GM19328 (cell line): ENCODE results near the gene IL10.
"Not testable (repeated sequence)": the region's sequence is repeated elsewhere in the genome, so short reads cannot be mapped to it uniquely, and the experiment has no call there.

ENCODE experiments used
- ATAC-seq: cut with Tn5 transposase; IDR thresholded peaks from one replicate; pipeline ENCODE4 v1.9.1; 2021; ENCODE audit warnings: mild to moderate bottlenecking, moderate library complexity; ENCODE audit not compliant: unreplicated experiment

The IL10 gene

DNA sequence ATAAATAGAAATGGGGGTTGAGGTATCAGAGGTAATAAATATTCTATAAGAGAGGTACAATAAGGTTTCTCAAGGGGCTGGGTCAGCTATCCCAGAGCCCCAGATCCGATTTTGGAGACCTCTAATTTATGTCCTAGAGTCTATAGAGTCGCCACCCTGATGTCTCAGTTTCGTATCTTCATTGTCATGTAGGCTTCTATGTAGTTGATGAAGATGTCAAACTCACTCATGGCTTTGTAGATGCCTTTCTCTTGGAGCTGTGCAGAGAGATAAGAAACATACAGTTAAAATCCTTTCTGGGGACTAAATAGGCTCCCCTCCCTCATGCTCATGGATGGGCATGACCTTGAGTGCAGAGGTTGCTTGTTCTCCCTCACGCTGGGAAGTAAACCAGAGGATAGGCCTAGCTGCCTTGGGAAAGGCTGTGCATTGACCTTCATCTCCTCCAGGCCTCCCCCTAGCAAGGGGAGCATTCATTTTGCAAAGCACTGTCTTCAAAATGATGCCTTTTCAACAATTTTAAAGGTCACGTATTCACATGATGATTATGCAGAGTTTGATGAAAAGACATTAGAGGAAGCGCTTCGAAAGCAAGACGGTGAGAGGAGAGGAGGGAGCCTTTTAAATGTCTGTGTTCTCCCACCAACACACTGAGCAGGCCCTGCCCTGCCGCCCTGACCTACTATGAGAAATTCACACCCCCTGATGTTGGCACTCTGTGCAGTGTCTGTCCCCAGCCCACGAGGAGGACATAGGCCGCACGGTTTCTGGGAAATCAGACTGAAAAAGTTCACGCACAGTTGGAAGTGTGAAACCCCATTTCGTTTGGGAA, 3.6 kb downstream of the IL10 start:
- no peak for ATAC-seq

DNA sequence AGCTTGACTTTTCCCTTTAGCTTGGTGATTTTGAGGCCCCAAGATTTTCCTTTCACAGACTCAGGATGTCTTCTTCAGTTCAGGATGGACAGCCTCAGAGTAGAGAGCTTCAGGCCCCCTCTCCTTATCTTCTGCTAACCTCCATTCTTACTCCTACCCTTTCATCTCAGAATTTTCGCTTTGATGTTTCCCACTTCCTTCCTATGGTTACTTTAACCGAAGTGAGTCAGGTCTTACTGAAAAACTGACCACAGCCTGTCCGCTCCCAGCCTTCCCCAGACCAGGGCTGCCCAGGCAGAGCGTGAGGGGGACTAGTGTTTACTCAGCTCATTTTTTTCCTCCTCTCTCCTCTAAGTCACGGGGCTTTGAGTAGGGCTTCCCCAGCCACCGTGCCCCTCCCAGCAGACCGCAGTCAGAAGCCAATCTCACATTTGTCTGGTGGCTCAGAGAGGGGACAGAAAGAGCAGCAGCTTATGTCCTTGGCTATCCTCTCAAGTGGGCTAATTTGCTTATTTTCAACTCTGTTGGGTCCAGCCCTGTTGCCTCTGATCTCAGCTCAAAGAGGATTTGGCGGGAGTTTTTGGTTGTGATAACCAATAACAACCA, 5.9 kb downstream of the IL10 start:
- ATAC-seq: peak; percentile 39

DNA sequence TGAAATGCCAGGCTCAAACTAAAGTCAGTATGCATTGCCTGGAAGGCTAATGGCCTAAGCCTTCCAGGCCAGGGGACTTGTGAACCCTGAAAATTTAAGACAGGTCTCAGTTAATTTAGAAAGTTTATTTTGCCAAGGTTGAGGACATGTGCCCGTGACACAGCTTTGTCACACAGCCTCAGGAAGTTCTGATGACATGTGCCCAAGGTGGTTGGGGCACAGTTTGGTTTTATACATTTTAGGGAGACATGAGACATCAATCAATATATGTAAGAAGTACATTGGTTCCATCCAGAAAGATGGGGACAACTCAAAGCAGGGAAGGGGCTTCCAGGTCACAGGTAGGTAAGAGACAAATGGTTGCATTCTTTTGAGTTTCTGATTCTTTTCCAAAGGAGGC, 6.5 kb downstream of the IL10 start:
- not testable (repeated sequence) for ATAC-seq

DNA sequence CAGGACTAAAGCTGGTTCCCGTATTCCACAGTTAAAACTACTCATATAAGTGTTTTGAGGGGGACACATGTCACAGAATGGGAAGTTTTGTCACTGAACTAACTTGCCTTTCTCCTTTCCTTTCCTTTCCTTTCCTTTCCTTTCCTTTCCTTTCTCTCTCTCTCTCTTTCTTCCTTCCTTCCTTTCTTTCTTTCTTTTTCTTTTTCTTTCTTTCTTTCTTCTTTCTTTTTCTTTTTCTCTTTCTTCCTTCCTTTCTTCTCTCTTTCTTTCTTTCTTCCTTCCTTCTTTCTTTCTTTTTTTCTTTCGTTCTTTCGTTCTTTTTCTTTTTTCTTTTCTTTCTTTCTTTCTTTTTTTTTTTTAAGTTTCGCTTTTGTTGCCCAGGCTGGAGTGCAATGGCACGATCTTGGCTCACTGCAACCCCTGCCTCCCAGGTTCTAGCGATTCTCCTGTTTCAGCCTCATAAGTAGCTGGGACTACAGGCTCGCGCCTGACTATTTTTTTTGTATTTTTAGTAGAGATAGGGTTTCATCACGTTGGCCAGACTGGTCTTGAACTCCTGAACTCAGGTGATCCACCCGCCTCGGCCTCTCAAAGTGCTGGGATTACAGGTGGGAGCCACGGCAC, 9.4 kb downstream of the IL10 start:
- not testable (repeated sequence) for ATAC-seq

DNA sequence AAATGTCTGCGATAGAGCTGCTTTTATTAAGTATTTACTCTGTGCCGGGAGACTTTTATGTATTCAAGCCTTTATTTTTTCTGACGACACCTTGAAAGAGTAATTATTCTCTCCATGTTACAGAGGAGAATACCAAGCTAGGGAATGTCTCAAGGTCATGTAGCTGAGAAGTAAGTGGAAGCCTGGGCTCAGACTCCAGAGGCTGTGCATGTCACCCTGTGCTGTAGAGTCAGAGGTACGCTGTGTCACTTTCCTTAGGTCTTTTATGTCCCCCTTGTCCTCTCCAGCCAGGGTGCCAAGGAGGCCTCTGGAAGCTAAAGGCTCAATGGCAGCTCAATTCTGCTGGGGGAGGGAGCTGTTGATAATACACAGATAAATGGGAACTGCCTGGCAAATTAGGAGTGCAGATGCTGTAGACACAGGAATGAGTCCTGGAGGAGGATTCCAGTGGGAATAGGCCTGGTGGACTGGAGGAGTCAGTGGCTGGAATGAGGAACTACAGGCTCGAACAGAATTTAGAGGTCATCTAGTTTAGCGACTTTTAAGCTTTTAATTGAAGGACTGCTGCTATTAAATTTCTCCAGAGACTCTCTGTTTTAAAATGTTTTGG, 11.0 kb downstream of the IL10 start:
- ATAC-seq: no peak

DNA sequence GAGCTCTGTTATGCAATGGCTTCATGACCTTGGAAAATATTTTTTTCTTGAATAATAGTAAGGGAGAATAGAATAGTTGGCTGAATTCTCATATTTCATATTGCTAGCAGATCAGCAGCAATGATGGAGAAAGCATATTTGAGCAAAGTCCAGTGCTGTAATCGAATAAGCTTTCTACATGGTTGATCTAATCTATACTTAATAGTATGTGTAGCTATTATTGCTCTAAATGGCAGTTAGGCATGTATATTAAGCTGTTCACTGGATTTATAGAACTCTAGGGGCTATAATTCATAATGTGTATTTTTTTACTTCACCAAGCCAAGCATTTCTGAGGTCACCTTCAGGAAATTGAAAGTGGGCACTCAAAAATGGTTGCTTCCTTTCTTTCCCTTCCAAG, 11.7 kb downstream of the IL10 start:
- no peak for ATAC-seq

DNA sequence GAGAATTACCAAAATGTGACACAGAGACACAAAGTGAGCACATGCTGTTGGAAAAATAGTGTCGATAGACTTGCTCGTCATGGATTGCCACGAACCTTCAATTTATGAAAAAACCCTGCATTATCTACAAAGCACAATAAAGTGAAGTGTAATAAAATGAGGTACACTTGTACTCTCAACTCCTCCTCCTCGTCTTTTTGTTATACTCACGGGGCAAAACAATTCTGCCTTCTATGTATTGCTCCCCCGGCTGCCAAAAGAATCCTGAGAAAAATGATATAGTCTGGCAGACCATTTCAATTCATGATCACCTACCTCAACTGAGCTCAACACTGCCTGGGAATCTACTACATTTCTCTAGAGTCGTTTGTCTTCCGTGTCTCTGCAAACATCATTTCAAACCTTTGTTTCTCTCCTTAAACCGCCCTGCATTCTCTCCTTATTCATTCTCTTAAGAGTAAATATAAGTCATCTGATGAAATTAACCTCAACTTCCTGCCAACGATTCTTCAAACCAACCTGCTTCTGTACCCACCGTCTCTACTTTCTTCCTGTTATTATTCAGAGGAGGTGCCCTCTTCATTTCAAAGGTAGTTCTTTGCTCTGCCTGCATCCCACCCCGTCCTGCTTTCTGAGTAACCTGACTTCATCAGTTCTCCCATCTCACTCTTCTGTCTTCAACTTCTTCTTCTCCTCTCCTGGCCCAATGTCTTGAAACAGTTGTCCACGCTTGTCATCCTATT, 14.6 kb downstream of the IL10 start:
- ATAC-seq: no peak

DNA sequence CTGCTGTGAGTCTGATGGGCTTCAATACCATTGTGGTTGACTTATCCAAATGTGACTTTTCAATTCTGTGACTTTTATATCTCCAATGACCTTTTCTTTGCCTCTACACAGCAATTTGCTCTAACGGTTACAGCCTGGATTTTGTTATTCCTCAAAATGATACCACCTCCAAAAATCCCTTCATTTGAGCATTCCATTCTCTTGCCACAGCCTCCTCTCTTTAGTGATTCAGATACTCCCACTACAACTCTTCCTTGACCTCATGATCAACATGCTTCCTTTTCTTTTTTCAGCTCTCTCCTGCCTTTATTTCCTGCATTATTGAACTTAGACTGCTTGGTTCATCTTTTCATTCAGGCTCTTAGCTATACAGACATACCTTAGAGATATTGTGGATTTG, 18.3 kb downstream of the IL10 start:
- no peak for ATAC-seq

DNA sequence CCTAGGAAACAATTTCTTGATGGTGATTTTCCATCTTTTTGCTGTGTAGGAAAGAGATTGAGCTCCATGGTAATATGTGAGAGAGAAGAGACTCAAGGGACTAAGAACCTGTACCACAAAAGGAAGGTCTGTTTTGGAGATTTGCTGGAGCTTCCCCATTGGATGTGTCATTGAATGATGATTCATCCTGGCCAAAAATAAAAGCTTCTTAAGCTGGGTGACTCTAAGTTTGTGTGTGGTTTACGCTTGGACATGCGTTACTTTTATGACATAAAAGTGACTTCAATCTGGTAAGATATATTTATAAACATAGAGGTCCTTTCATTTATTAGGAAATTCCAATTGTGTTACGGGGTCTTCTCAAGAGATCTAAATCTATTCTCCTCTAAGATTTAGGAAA, 19.2 kb downstream of the IL10 start:
- ATAC-seq: no peak

DNA sequence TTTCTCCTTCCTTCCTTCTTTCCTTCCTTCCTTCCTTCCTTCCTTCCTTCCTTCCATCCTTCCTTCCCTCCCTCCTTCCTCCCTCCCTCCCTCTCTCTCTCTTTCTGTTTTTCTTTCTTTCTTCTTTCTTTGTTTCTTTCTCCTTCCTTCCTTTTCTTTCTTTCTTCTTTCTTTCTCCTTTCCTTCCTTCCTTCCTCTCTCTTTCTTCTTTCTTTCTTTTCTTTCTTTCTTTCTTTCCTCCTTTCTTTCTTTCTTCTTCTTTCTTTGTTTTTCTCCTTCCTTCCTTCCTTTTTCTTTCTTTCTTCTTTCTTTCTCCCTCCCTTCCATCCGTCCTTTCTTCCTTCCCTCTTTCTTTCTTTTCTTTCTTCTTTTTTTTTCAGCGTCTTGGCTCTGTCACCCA, 19.8 kb downstream of the IL10 start:
- no peak for ATAC-seq

DNA sequence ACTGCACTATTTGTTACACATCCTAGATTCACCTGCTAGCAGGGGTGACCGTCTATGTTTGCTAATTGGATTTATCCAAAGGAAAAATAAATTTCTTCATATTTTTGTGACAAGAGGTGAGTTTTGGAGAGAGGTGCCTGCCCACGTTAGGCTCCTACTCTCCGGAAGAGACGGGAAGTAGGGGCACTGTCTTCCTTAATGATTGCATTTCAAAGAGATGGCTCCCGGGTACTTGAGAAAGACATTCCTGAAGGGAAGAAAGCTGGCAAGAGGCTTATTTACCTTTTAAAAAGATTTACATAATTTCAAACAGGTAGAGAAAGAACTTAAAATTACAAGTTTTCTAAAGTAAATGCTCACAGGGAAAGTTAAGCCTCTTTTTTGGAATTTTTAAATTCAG, 20.4 kb downstream of the IL10 start:
- no peak for ATAC-seq

DNA sequence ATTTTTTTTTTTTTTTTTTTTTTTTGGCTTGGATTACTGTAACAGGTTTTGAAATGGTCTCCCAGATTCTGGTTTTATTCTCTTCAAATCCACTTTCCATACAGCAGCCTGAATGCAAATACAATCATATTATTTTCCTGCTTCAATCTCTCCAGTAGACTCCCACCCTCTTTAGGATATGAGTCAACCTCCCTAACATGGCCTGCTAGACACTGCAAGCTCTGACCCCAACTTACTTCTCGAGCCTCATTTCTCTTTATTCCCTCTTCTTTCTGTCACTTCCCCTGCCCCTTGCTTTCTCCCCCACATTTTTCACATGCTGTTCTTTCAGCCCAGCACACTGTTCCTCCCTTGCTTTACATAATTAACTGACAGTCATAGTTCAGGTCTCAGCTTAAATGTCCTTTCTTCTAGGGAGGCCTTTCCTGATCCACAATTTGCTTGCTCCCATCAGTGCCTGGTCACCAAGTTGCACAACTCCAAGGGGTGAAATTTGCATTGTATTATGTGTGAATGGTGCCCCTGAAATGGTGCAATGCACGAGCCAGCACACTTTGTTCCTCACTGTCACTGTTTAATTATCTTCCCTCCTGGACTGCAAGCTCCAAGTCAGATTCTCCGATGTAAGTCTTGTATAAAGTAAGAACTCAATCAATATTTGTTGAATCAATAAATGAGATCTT, 23.8 kb downstream of the IL10 start:
- no peak for ATAC-seq

DNA sequence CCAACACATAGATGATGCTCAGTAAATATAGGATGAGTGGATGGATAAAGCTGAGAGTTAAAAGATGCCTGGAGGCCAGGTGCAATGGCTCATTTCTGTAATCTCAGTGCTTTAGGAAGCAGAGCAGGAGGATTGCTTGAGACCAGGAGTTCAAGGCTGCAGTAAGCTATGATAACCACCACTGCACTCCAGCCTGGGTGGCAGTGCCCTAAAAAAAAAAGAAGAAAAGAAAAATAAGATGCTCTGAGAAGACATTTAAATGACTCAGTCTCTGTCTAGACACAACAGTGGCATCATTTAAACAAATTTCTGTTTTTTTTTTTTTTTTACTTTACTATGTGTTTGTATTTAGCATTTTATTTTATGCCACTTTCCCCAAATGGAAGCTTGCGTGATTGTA, 27.0 kb downstream of the IL10 start:
- ATAC-seq: no peak

DNA sequence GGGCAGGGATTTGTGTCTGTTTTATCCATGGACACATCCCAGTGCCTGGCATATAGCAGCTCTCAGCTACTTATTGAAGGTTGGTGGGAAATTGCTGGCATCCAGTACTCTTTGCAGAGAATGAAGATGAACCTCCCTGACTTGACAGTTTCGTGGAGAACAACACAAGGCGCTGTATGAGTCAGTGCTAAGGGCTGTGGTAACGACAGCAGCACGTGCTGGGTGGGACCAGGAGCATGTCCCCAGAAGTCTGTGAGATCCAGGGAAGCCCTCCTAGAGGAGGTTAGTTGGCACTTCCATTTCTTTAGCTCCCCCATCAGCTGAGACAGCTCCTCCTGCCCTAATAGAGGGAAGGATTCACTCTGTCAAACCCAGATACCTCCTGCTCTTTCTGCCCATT, 27.6 kb downstream of the IL10 start:
- ATAC-seq: no peak

DNA sequence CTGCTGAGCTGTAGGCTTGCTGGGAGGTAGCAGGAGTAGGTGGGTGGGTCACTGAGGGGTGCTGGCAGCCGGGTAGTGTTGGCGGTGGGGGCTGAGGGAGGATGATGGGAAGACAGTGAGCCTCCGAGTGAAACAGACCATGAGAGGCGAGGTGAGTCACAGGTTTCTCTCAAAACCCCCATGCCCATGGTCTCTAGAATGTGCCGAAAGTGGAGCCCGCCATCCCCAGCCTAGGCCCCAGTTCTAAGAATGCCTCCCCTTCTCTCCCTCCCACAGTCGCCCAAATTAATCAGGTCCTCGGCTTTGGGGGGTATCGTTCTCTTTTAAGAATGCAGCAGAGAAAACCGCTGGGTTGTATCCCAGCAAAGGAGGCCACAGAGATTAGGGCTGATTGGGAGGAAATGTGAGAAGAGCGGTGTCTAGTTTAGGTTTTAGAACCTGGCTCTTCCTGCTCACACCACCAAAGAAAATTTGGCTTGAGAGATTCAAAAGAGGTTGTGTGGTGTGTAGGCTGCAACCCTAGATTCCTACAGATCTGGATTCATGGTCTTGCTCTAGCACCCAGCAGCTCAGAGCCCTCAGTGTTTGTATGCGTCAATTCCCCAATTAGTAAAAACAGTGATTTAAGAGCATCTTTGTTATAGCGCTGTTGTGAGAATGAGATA, 29.4 kb downstream of the IL10 start:
- no peak for ATAC-seq

DNA sequence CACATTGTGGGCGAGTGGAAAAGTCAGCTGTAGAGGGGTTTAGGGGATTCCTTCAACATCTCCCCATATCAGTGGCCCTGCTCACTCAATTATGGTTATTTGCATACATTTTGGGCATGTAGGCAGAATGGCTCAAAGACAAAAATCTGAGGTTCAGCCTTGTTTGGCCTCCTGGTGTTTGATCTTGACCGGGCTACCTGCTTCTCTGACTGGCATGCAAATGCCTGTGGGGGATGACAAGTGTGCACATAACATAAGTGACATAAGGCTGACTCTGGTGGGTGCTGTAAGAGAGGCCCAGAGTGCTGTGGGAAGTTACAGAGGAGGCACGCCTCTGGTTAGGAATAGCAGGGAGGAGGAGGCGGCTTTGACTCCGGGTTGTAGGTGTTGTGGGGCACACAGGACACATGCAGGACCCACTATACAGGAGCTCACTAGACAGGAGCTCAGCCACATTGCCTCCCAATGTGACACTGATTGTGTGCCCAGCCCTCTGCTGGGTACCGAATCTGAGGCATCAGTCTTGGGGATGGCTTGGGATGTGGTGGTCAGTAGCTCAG, 31.1 kb downstream of the IL10 start:
- no peak for ATAC-seq

DNA sequence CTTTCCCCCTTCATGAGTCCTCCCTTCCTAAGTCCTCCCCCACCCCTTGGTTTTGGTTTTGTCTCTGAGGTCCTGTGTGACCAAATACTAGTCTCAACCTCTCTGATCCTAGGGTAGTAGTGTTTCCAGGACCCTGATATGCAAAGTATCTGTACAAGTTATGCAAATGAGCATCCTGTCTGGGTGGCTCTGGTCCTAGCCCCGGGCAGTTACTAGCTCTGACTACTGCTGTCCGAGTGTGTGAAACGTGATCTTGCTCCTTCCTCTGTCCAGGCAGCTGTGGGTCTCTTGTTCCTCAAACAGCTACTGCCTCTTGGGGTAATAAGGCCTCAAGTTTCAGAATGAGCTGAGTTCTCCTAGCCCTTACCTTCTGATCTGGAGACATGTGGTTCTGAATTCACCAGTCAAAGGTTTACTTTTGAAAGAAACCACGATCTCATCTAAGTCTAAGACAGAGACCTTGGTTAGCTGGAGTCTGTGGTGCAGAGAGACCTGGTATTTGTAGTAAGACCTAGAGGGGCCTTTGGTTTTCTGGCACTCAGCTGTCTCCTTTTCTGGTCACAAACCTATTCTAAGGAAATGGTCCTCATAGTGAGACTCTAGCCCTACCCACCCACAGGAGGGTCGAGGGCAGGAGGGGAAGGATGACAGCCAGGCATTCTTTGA, 32.8 kb downstream of the IL10 start:
- peak; percentile 72 for ATAC-seq

DNA sequence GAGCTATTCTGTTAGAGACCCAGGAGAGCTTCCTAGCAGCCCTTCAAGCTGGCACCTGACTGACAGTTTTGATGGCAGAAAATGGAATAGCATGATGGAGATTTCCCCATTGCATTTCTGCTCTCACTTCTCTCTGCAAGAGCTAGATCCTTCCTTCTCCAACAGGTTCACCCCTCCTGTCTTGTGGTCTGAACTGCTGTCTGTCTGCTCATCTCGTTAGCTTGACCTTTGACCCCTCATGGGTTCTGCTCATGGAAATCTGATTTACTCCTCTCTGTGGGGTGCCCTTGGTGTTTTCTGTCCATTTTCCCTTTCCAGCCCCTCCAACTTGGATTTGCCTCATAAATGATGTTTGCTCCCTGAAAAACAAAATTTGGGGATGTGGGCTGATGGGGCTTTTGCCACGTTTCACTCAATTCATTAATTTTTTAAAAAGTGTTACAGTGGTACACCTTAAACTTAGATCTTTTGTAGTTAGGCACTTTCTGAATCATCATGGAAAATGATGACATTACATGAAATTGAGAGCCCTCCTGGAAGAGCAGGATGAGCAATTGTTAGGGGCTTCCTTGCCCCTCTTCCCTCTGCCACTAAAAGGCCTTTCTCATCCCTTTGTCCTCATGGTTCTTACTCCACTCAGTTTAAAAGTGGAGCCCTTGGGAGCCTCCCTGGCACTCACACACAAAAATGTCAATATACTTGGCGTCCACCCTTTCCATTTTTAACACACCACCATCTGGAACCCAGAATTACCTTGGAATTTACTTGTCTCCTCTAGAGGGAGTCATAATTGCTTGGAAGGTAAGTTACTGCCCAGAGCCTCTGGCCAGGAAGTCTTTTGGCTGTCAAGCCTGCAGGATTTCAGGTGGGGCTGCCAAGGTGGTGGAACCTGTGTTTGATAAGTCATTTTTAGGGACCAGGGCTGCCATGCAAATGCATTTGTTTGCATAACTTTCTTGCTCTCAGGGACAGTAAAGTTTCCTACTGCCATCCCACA, 33.6 kb downstream of the IL10 start:
- no peak for ATAC-seq
